GM12878 (cell line): Measurements from ENCODE around the gene POU2F3. TPM values are rescaled to one million over a fixed set of nuclear protein-coding genes. Genes with fewer than 3 reads are reported as not detected.

Experiments used
- ATF3 ChIP-seq: IDR thresholded peaks from 2 replicates; pipeline ENCODE4 v1.6.1; 2011; ENCODE audit warnings: low read depth, mild to moderate bottlenecking, low read length, moderate library complexity, borderline replicate concordance; ENCODE audit errors: extremely low read depth
- CUX1 ChIP-seq: IDR thresholded peaks from 2 replicates; pipeline ENCODE4 v1.6.1; 2012; ENCODE audit warnings: improper control_type of control experiment, low read depth, low read length; ENCODE audit not compliant: insufficient replicate concordance
- SKIL ChIP-seq: fragments of 450-650 bp; IDR thresholded peaks from 2 replicates; pipeline ENCODE4 v1.6.1; 2017; ENCODE audit warnings: mild to moderate bottlenecking, low read depth, inconsistent platforms; ENCODE audit not compliant: poor library complexity, severe bottlenecking
- polyA plus RNA-seq, 11 experiments: library from polyadenylated mRNA; depleted of rRNA in 4 of 11; unstranded in 6 of 11; stranded (reverse) in 5 of 11; fragments of >200 nt; fragmentation: Nextera tagmentation in 4 of 11; fragmentation: Illumina TruSeq in 1 of 11; extraction: Ambion mirVana in 4 of 11; extraction: Trizol in 1 of 11; gene quantifications; 1 replicate in 1 of 11; 2 replicates in 10 of 11; pipeline versions ENCODE4 v1.2.1 to v1.2.3, GENCODE V29; 2011 to 2016; ENCODE audit warnings: inconsistent platforms in 2 of 11, missing spikeins in 2 of 11, low read depth in 1 of 11
- total RNA-seq, 4 experiments: library from RNA; depleted of rRNA in 3 of 4; stranded (reverse); fragments of >200 nt in 3 of 4; fragmentation: Illumina TruSeq in 1 of 4; extraction: Trizol in 1 of 4; gene quantifications; 2 replicates each; pipeline versions ENCODE4 v1.2.1 to v1.2.3, GENCODE V29; 2013 to 2021

The POU2F3 gene
- total and polyA plus RNA-seq, 10 of the 15 experiments (the other 5 are each of a cell fraction or from before 2014, with no cell fraction given): 0.09 to 4.4 (median 0.33) TPM

DNA sequence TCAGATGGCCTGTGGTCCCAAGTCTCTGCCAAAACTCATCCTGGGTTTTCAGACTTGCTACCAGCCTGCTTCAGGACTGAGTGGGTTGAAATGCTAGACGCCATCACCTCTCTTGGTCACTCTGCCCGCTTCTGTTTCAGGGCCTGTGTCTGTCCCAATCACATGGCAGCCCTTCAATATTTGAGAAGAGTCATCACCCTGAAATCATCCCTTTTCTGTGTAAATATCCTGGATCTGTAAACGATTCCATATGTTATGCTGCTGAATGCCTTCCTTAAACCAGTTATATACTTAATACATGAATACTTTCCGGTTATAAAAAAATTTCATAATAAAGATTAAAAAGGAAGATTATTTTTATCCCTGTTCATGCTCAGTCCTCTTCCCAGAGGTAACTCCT lies 45.3 kb downstream of the POU2F3 start (continued):
- TF ChIP-seq SKIL (no peak), CUX1 (no peak), ATF3 (no peak)
